ENCODE results near the gene TTC34.
"Not testable (repeated sequence)": the region's sequence is repeated elsewhere in the genome, so short reads cannot be mapped to it uniquely, and the experiment has no call there.

TTC34 gene

GRCh38 chr1:2657124-2657523, 144.4 kb downstream of the TTC34 start:
- DNase-seq: not testable (repeated sequence)

- not testable (repeated sequence) for DNase-seq
Observed at GRCh38 chr1:2655598-2656434, 145.7 kb downstream of the TTC34 start.

- DNase-seq: not testable (repeated sequence)
Observed at GRCh38 chr1:2654443-2654948, 147.0 kb downstream of the TTC34 start.

- not testable (repeated sequence) for DNase-seq
Observed at GRCh38 chr1:2653741-2654442, 147.6 kb downstream of the TTC34 start.

GRCh38 chr1:2652926-2653571, 148.4 kb downstream of the TTC34 start:
- not testable (repeated sequence) for DNase-seq

- not testable (repeated sequence) for DNase-seq
Observed at GRCh38 chr1:2652152-2652925, 149.2 kb downstream of the TTC34 start.

GRCh38 chr1:2650967-2651645, 150.4 kb downstream of the TTC34 start:
- no peak for DNase-seq

- DNase-seq: no peak
Observed at GRCh38 chr1:2646837-2647236, 154.7 kb downstream of the TTC34 start.

- DNase-seq: no peak
Observed at GRCh38 chr1:2645776-2646175, 155.7 kb downstream of the TTC34 start.

- DNase-seq: no peak
Observed at GRCh38 chr1:2645143-2645542, 156.3 kb downstream of the TTC34 start.

GRCh38 chr1:2644591-2645101, 156.8 kb downstream of the TTC34 start:
- no peak for DNase-seq

GRCh38 chr1:2644171-2644570, 157.3 kb downstream of the TTC34 start:
- DNase-seq: no peak

- DNase-seq: no peak
Observed at GRCh38 chr1:2643414-2644077, 157.9 kb downstream of the TTC34 start.

- DNase-seq: peak; percentile 78 to 94
Observed at GRCh38 chr1:2642560-2643413, 158.7 kb downstream of the TTC34 start.

- DNase-seq: no peak
Observed at GRCh38 chr1:2642131-2642559, 159.3 kb downstream of the TTC34 start.

- no peak for DNase-seq
Observed at GRCh38 chr1:2641381-2642130, 159.9 kb downstream of the TTC34 start.

- DNase-seq: no peak
Observed at GRCh38 chr1:2640626-2641025, 160.9 kb downstream of the TTC34 start.

GRCh38 chr1:2639607-2640521, 161.6 kb downstream of the TTC34 start:
- DNase-seq: no peak

All from NCI-H526 (cell line).